ENCODE data around the gene TXNDC11. TPM values are rescaled to one million over a fixed set of nuclear protein-coding genes. Genes with fewer than 3 reads are reported as not detected.

TXNDC11 gene
- total RNA-seq, 1 donor from 2014 or later, result 29.0 TPM

GRCh38 chr16:11784038-11784369 is 41.3 kb upstream of the TXNDC11 start:
- Mint-ChIP-seq H3K4me3 (ENCODE audit: unreplicated experiment) (peak overlapping the region; percentile 37), H3K27me3 (ENCODE audit: low read depth, unreplicated experiment) (no peaks in the 10 kb centered on the region), H3K9me3 (ENCODE audit: unreplicated experiment) (no peaks in the 10 kb centered on the region), H3K4me1 (ENCODE audit: low read depth, unreplicated experiment) (peaks cover 37% of the 10 kb centered on the region), H3K27ac (ENCODE audit: unreplicated experiment) (peak overlapping the region; percentile 70), H3K36me3 (ENCODE audit: low read depth, unreplicated experiment) (peaks cover 5% of the 10 kb centered on the region)
- no peak for TF ChIP-seq EZH2 (IDR thresholded peaks at IDR 0.05; ENCODE audit: insufficient read depth, low read length)
- TF ChIP-seq, protein P1, sequence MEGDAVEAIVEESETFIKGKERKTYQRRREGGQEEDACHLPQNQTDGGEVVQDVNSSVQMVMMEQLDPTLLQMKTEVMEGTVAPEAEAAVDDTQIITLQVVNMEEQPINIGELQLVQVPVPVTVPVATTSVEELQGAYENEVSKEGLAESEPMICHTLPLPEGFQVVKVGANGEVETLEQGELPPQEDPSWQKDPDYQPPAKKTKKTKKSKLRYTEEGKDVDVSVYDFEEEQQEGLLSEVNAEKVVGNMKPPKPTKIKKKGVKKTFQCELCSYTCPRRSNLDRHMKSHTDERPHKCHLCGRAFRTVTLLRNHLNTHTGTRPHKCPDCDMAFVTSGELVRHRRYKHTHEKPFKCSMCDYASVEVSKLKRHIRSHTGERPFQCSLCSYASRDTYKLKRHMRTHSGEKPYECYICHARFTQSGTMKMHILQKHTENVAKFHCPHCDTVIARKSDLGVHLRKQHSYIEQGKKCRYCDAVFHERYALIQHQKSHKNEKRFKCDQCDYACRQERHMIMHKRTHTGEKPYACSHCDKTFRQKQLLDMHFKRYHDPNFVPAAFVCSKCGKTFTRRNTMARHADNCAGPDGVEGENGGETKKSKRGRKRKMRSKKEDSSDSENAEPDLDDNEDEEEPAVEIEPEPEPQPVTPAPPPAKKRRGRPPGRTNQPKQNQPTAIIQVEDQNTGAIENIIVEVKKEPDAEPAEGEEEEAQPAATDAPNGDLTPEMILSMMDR (IDR thresholded peaks at IDR 0.05; ENCODE audit: insufficient read depth, low read depth, low read length), result no peak
- H3K79me2 ChIP-seq (ENCODE audit: insufficient read depth, low read length), result peaks cover 81% of the 10 kb centered on the region
- peaks cover 36% of the 10 kb centered on the region for H4K20me1 ChIP-seq (ENCODE audit: insufficient read depth, low read length)
- no peak overlapping the region for H2AFZ ChIP-seq (ENCODE audit: low read depth, low read length)
- H3K4me3 ChIP-seq (ENCODE audit: insufficient read depth, low read depth, low read length), result peak overlapping the region; percentile 40
- peaks cover 26% of the 10 kb centered on the region for H3K4me1 ChIP-seq (ENCODE audit: insufficient read depth, low read length)
- H3K36me3 ChIP-seq (ENCODE audit: insufficient read depth, low read length), result peaks cover 13% of the 10 kb centered on the region
- DNase-seq (ENCODE audit: low read depth) (no peak), FAIRE-seq (no peak)
- H3K9ac ChIP-seq (ENCODE audit: low read length), result peak overlapping the region; percentile 73
- H3K4me2 ChIP-seq (ENCODE audit: low read length), result peak overlapping the region; percentile 83
- no peaks in the 10 kb centered on the region for H3K27me3 ChIP-seq (ENCODE audit: insufficient read depth, low read length)
- H3K27ac ChIP-seq (ENCODE audit: low read depth, low read length), result peak overlapping the region; percentile 91
- H3K9me3 ChIP-seq (ENCODE audit: insufficient read depth, low read depth, low read length), result no peaks in the 10 kb centered on the region

DNA sequence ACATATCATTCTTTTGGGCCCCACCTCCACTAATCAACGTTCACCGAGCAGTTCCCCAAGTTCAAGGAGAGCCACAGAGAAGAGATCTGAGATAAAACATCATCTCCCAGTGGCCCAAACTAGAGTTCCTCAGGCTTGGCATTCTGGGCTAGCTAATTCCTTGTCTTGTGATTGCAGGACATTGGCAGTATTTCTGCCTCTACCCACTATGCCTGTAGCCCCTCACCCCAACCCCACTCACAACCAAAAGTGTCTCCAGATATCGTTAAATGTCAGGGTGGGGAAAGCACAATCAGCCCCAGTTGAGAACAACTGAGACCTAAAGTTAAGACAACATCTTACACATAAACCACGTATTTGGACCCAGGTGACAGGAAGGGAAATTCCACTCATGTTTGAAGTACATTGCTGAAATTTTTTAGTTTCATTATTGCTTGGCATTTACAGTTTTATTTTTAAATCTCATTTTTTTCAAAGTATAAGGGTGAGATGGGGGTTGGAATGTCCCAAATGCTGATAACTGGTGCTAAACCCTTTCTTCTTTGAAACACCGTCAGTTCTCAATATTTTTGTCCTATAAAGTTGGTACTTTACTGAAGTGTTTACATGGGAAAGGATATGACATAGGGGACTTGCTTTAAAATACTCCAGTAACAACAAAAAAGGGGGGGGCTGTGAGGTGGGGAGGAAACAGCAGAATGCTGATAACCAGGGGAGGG is 40.8 kb upstream of the TXNDC11 start:
- peaks cover 32% of the 10 kb centered on the region for H4K20me1 ChIP-seq (ENCODE audit: insufficient read depth, low read length)
- peaks cover 14% of the 10 kb centered on the region for H3K36me3 ChIP-seq (ENCODE audit: insufficient read depth, low read length)
- no peaks in the 10 kb centered on the region for H3K27me3 ChIP-seq (ENCODE audit: insufficient read depth, low read length)
- Mint-ChIP-seq H3K4me1 (ENCODE audit: low read depth, unreplicated experiment) (peaks cover 35% of the 10 kb centered on the region), H3K36me3 (ENCODE audit: low read depth, unreplicated experiment) (peaks cover 5% of the 10 kb centered on the region), H3K27ac (ENCODE audit: unreplicated experiment) (peak overlapping the region; percentile 70), H3K9me3 (ENCODE audit: unreplicated experiment) (no peaks in the 10 kb centered on the region), H3K4me3 (ENCODE audit: unreplicated experiment) (peak overlapping the region; percentile 37), H3K27me3 (ENCODE audit: low read depth, unreplicated experiment) (no peaks in the 10 kb centered on the region)
- H3K9ac ChIP-seq (ENCODE audit: low read length), result peak overlapping the region; percentile 73
- no peaks in the 10 kb centered on the region for H3K9me3 ChIP-seq (ENCODE audit: insufficient read depth, low read depth, low read length)
- H3K79me2 ChIP-seq (ENCODE audit: insufficient read depth, low read length), result peaks cover 78% of the 10 kb centered on the region
- H2AFZ ChIP-seq (ENCODE audit: low read depth, low read length), result no peak overlapping the region
- peak overlapping the region; percentile 91 for H3K27ac ChIP-seq (ENCODE audit: low read depth, low read length)
- H3K4me3 ChIP-seq (ENCODE audit: insufficient read depth, low read depth, low read length), result peak overlapping the region; percentile 40
- H3K4me2 ChIP-seq (ENCODE audit: low read length), result peak overlapping the region; percentile 83
- peak; percentile 76 for DNase-seq (ENCODE audit: low read depth)
- FAIRE-seq, result no peak
- peaks cover 26% of the 10 kb centered on the region for H3K4me1 ChIP-seq (ENCODE audit: insufficient read depth, low read length)
- TF ChIP-seq, protein P1 (IDR thresholded peaks at IDR 0.05; ENCODE audit: insufficient read depth, low read depth, low read length), result no peak
- TF ChIP-seq EZH2 (IDR thresholded peaks at IDR 0.05; ENCODE audit: insufficient read depth, low read length), result no peak

- FAIRE-seq (no peak), DNase-seq (ENCODE audit: low read depth) (peak; percentile 24)
- Mint-ChIP-seq H3K4me3 (ENCODE audit: unreplicated experiment) (peak overlapping the region; percentile 64), H3K36me3 (ENCODE audit: low read depth, unreplicated experiment) (no peaks in the 10 kb centered on the region), H3K27ac (ENCODE audit: unreplicated experiment) (peak overlapping the region; percentile 96), H3K9me3 (ENCODE audit: unreplicated experiment) (no peaks in the 10 kb centered on the region), H3K27me3 (ENCODE audit: low read depth, unreplicated experiment) (no peaks in the 10 kb centered on the region), H3K4me1 (ENCODE audit: low read depth, unreplicated experiment) (peaks cover 30% of the 10 kb centered on the region)
- Histone ChIP-seq H3K9me3 (ENCODE audit: insufficient read depth, low read depth, low read length) (no peaks in the 10 kb centered on the region), H3K9ac (ENCODE audit: low read length) (peak overlapping the region; percentile 73), H3K27me3 (ENCODE audit: insufficient read depth, low read length) (no peaks in the 10 kb centered on the region), H3K79me2 (ENCODE audit: insufficient read depth, low read length) (peaks cover 61% of the 10 kb centered on the region), H3K27ac (ENCODE audit: low read depth, low read length) (peak overlapping the region; percentile 91), H4K20me1 (ENCODE audit: insufficient read depth, low read length) (peaks cover 15% of the 10 kb centered on the region), H3K4me3 (ENCODE audit: insufficient read depth, low read depth, low read length) (no peak overlapping the region), H2AFZ (ENCODE audit: low read depth, low read length) (no peak overlapping the region), H3K4me1 (ENCODE audit: insufficient read depth, low read length) (peaks cover 26% of the 10 kb centered on the region), H3K4me2 (ENCODE audit: low read length) (peak overlapping the region; percentile 83), H3K36me3 (ENCODE audit: insufficient read depth, low read length) (peaks cover 21% of the 10 kb centered on the region)
- TF ChIP-seq, protein P1 (IDR thresholded peaks at IDR 0.05; ENCODE audit: insufficient read depth, low read depth, low read length), result no peak
- no peak for TF ChIP-seq EZH2 (IDR thresholded peaks at IDR 0.05; ENCODE audit: insufficient read depth, low read length)
Observed at GRCh38 chr16:11781773-11782172, 39.1 kb upstream of the TXNDC11 start.
